Measurements from ENCODE around the gene PTPRU.
"Not testable (repeated sequence)": the region's sequence is repeated elsewhere in the genome, so short reads cannot be mapped to it uniquely, and the experiment has no call there.

PTPRU gene

DNA sequence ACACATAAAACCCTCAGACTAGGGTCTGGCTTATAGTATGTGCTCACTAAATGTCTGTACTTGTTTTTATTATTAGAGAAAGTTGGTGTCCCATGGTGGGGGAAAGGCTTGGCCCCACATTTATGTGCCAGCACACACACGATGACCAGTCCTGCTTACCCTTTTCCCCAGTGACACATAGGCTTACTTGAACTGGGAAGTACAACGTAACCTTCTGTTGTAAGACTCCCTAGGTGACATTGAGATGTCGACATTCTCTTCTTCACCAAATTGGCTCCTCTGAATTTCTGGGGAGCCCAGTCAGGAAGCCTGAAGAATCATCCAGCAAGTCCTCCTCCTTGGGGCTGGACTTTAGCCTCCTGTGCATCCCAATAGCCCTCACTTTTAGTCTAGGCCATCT, 3.9 kb upstream of the PTPRU start:
- ATAC-seq (no peak), DNase-seq (no peak)
- no peaks in the 10 kb centered on the region for H3K9me3 Mint-ChIP-seq
- no peak overlapping the region for H3K27ac Mint-ChIP-seq
- H3K4me3 Mint-ChIP-seq, result no peak overlapping the region
- peaks cover 30% of the 10 kb centered on the region for H3K4me1 Mint-ChIP-seq
- peaks cover 15% of the 10 kb centered on the region for H3K27me3 Mint-ChIP-seq
- no peaks in the 10 kb centered on the region for H3K36me3 Mint-ChIP-seq (ENCODE audit: low read depth)

DNA sequence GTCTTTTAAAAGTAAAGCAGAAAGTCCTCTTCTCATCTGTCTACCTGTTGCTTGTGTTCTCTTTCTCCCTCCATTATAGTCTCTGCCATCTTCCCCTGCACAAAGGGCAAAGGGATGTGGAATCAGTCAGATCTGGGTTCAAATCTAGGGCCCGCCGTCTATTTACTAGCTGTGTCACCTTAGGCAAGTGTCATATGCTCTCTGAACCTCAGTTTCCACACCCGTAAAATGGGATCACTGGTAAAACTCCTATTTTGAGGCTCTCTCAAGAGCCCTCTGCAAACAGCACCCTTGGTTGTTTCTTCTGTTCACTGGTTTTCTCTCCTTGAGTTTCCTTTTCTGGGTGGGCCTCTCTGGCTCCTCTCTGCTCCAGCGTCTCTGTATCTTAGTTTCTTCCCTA, 2.6 kb upstream of the PTPRU start:
- H3K4me3 Mint-ChIP-seq, result no peak overlapping the region
- no peak overlapping the region for H3K27ac Mint-ChIP-seq
- H3K27me3 Mint-ChIP-seq, result peaks cover 21% of the 10 kb centered on the region

DNA sequence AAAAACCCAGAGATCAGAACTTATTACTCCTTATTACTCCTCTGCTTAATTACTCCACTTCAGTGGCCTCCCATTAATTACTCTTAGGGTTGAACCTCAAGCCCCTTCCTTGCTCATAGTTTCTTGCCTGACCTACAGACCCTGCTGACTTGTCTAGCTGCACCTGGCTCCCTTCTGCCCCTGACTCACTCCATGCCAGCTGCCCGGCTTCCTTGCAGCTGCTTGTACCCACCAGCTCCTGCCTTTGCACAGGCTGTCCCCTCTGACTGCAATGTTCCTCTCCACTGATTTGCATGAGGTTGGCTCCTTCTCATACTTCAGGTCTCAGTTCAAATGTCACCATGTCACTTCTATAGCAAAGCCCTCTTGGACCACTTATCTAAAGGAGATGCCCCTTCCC, 1.9 kb upstream of the PTPRU start:
- DNase-seq, result no peak
- no peak overlapping the region for H3K4me3 Mint-ChIP-seq
- ATAC-seq, result no peak
- peaks cover 27% of the 10 kb centered on the region for H3K4me1 Mint-ChIP-seq
- H3K9me3 Mint-ChIP-seq, result no peaks in the 10 kb centered on the region
- H3K36me3 Mint-ChIP-seq (ENCODE audit: low read depth), result no peaks in the 10 kb centered on the region
- no peak overlapping the region for H3K27ac Mint-ChIP-seq
- H3K27me3 Mint-ChIP-seq, result peaks cover 29% of the 10 kb centered on the region

More for the DNA sequence above, 2.6 kb upstream of the PTPRU start:
- Mint-ChIP-seq H3K9me3 (no peaks in the 10 kb centered on the region), H3K4me1 (peaks cover 31% of the 10 kb centered on the region), H3K36me3 (ENCODE audit: low read depth) (no peaks in the 10 kb centered on the region)
- ATAC-seq (no peak), DNase-seq (no peak)

DNA sequence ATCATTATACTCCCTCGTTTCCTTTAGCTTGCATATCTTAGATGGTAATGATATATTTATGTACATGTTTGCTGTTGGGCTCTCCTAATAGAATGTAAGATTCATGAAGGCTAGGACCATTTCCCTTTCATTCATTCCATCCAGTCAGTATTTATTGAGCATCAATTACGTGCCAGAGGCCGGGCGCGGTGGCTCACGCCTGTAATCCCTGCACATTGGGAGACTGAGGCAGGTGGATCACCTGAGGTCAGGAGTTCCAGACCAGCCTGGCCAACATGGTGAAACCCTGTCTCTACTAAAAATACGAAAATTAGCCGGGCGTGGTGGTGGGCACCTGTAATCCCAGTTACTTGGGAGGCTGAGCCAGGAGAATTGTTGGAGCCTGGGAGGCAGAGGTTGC, 1.4 kb upstream of the PTPRU start:
- H3K36me3 Mint-ChIP-seq (ENCODE audit: low read depth), result not testable (repeated sequence)

GRCh38 chr1:29236712-29237128, 398 bp downstream of the PTPRU start:
- Mint-ChIP-seq H3K9me3 (no peaks in the 10 kb centered on the region), H3K4me3 (peak overlapping the region; percentile 70), H3K27me3 (peaks cover 44% of the 10 kb centered on the region), H3K36me3 (ENCODE audit: low read depth) (no peaks in the 10 kb centered on the region), H3K4me1 (peaks cover 14% of the 10 kb centered on the region), H3K27ac (peak overlapping the region; percentile 50)
- DNase-seq (no peak), ATAC-seq (no peak)

More for the DNA sequence above, 1.4 kb upstream of the PTPRU start:
- DNase-seq, H3K4me3 Mint-ChIP-seq, H3K27ac Mint-ChIP-seq, ATAC-seq, H3K9me3 Mint-ChIP-seq: not testable (repeated sequence)
- Mint-ChIP-seq H3K27me3 (peaks cover 33% of the 10 kb centered on the region), H3K4me1 (peaks cover 23% of the 10 kb centered on the region)

- Mint-ChIP-seq H3K4me3 (peak overlapping the region; percentile 70), H3K4me1 (peaks cover 14% of the 10 kb centered on the region), H3K9me3 (no peaks in the 10 kb centered on the region), H3K27me3 (peaks cover 45% of the 10 kb centered on the region), H3K36me3 (ENCODE audit: low read depth) (no peaks in the 10 kb centered on the region), H3K27ac (peak overlapping the region; percentile 50)
- peak; percentile 14 for DNase-seq
- no peak for ATAC-seq
Observed at GRCh38 chr1:29237129-29237821, 953 bp downstream of the PTPRU start.

DNA sequence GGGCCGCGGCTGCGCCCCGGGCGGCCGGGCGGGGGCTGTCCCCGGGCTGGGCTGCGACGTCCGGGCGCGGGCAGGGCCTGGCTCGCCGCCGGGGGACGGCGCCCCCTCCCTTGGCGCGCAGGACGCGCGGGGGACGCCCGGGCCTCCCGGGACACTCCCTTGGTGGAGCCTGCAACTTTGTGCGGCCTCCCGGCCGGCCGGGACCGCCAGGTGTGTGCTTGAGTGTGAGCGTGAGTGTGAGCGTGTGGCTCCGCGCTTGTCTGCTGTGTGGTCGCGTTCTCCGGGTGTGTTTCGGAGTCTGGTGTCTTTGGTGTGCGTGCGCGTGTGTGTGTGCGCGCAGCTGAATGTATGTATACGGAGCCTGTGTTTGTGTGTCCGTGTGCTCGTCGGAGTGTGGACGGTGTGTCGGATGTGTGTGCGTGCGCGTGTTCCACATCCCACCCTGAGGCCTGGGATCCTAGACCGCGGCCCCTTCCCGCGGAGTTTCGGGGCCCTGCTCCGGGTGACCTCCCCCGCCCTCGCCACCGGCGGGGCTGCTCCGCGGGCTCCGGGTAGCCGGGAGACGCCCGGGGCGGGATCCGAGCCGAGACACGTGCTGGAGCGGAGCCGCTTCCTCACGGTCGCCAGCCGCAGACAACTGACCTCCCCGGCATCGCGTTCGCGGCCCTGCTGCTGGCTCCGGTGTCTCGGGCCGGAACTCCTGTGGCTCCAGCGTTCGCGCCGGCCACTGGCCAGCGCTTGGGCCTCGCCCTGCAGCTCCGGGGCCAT, 1.7 kb downstream of the PTPRU start:
- H3K36me3 Mint-ChIP-seq (ENCODE audit: low read depth), result no peaks in the 10 kb centered on the region
- H3K27ac Mint-ChIP-seq, result no peak overlapping the region
- no peak for DNase-seq
- no peak for ATAC-seq
- no peaks in the 10 kb centered on the region for H3K9me3 Mint-ChIP-seq
- peaks cover 45% of the 10 kb centered on the region for H3K27me3 Mint-ChIP-seq
- H3K4me3 Mint-ChIP-seq, result peak overlapping the region; percentile 70
- H3K4me1 Mint-ChIP-seq, result peaks cover 14% of the 10 kb centered on the region

GRCh38 chr1:29238620-29239002, 2.3 kb downstream of the PTPRU start:
- peaks cover 45% of the 10 kb centered on the region for H3K27me3 Mint-ChIP-seq
- no peaks in the 10 kb centered on the region for H3K9me3 Mint-ChIP-seq
- no peak for ATAC-seq
- H3K27ac Mint-ChIP-seq, result no peak overlapping the region
- H3K4me1 Mint-ChIP-seq, result peaks cover 14% of the 10 kb centered on the region
- peak overlapping the region; percentile 60 for H3K4me3 Mint-ChIP-seq
- no peaks in the 10 kb centered on the region for H3K36me3 Mint-ChIP-seq (ENCODE audit: low read depth)
- DNase-seq, result no peak

GRCh38 chr1:29239142-29239541, 2.8 kb downstream of the PTPRU start:
- DNase-seq (no peak), ATAC-seq (no peak)
- Mint-ChIP-seq H3K27me3 (peaks cover 45% of the 10 kb centered on the region), H3K27ac (no peak overlapping the region), H3K4me1 (peaks cover 14% of the 10 kb centered on the region), H3K9me3 (no peaks in the 10 kb centered on the region), H3K36me3 (ENCODE audit: low read depth) (no peaks in the 10 kb centered on the region), H3K4me3 (no peak overlapping the region)

GRCh38 chr1:29240400-29240837, 4.1 kb downstream of the PTPRU start:
- ATAC-seq (no peak), DNase-seq (no peak)
- peaks cover 42% of the 10 kb centered on the region for H3K27me3 Mint-ChIP-seq
- H3K9me3 Mint-ChIP-seq, result no peaks in the 10 kb centered on the region
- H3K4me1 Mint-ChIP-seq, result peaks cover 14% of the 10 kb centered on the region
- H3K27ac Mint-ChIP-seq, result no peak overlapping the region
- no peaks in the 10 kb centered on the region for H3K36me3 Mint-ChIP-seq (ENCODE audit: low read depth)
- no peak overlapping the region for H3K4me3 Mint-ChIP-seq

GRCh38 chr1:29240986-29241385, 4.7 kb downstream of the PTPRU start:
- peaks cover 14% of the 10 kb centered on the region for H3K4me1 Mint-ChIP-seq
- H3K27ac Mint-ChIP-seq, result no peak overlapping the region
- no peak overlapping the region for H3K4me3 Mint-ChIP-seq
- H3K36me3 Mint-ChIP-seq (ENCODE audit: low read depth), result no peaks in the 10 kb centered on the region
- ATAC-seq (no peak), DNase-seq (no peak)
- H3K9me3 Mint-ChIP-seq, result no peaks in the 10 kb centered on the region
- H3K27me3 Mint-ChIP-seq, result peaks cover 38% of the 10 kb centered on the region

DNA sequence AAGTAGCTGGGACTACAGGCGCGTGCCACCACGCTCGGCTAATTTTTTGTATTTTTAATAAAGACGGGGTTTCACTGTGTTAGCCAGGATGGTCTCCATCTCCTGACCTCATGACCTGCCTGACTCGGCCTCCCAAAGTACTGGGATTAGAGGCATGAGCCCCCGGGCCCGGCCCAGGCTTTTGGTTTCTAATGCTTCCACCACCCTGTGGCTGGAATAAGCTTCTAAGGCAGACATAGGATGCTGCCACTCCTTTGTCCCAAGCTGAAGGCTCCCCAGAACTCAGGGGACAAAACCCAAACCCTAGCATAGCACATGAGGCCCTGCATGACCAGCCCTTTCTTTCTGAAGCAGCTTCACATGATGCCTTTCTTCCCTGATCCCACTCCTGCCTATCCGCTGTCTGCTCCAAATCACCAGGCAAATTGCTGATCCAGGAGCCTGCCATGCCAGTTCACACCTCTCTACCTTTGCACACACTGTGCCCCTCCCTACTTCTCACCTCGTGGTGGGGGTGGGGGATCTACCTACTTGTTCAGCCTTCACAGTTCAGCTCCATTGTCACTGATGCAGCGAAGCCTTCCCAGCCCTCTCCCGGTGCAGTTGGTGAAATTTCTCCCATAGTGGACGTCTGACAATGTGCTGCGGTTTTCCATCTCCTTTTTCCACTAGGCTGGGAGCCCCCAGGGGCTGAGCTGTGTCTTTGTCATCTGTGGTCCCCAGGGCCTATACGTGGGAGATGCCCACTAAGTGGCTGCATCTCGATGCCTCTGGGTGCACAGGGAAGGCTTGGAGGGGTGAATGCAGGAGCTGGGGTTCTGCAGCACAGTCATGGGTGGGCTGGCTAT, 6.9 kb downstream of the PTPRU start:
- DNase-seq (no peak), ATAC-seq (no peak)
- Mint-ChIP-seq H3K27ac (no peak overlapping the region), H3K36me3 (ENCODE audit: low read depth) (no peaks in the 10 kb centered on the region), H3K9me3 (no peaks in the 10 kb centered on the region), H3K27me3 (peaks cover 27% of the 10 kb centered on the region), H3K4me3 (no peak overlapping the region), H3K4me1 (peaks cover 3% of the 10 kb centered on the region)

- H3K4me3 Mint-ChIP-seq, result no peak overlapping the region
- H3K9me3 Mint-ChIP-seq, result no peaks in the 10 kb centered on the region
- H3K36me3 Mint-ChIP-seq (ENCODE audit: low read depth), result no peaks in the 10 kb centered on the region
- no peak for DNase-seq
- H3K4me1 Mint-ChIP-seq, result peaks cover under 1% of the 10 kb centered on the region
- peaks cover 24% of the 10 kb centered on the region for H3K27me3 Mint-ChIP-seq
- no peak for ATAC-seq
- no peak overlapping the region for H3K27ac Mint-ChIP-seq
Observed at GRCh38 chr1:29243871-29244200, 7.5 kb downstream of the PTPRU start.

DNA sequence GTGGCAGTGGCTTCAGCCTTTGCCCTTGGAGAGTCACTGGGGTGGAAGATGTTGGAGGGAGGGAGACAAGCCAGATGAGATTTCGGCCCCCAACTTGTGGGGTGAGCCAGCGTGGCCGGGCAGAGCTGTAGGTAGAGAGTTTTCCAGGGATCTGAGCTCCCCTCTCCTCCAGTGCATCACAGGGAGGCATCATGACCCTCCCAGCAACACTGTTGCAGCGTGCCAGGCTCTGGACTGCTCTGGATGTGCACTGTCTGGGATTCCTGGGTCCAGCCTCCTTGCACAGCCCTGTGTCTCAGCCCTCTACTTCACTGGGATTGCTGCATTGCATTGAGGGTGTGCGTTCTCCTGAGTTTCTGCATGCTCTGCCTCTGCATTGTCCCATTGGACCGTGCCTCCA, 8.9 kb downstream of the PTPRU start:
- Mint-ChIP-seq H3K4me3 (no peak overlapping the region), H3K36me3 (ENCODE audit: low read depth) (no peaks in the 10 kb centered on the region), H3K9me3 (no peaks in the 10 kb centered on the region), H3K27me3 (peaks cover 11% of the 10 kb centered on the region), H3K27ac (no peak overlapping the region), H3K4me1 (no peaks in the 10 kb centered on the region)
- ATAC-seq (no peak), DNase-seq (no peak)

- Mint-ChIP-seq H3K27me3 (peaks cover 10% of the 10 kb centered on the region), H3K9me3 (no peaks in the 10 kb centered on the region), H3K27ac (no peak overlapping the region), H3K36me3 (ENCODE audit: low read depth) (no peaks in the 10 kb centered on the region), H3K4me3 (no peak overlapping the region), H3K4me1 (no peaks in the 10 kb centered on the region)
- ATAC-seq (no peak), DNase-seq (no peak)
Observed at GRCh38 chr1:29245876-29246275, 9.6 kb downstream of the PTPRU start.
